ENCODE data around the gene TMEM107.

TMEM107 gene

GRCh38 chr17:8151120-8151640 is 25.0 kb downstream of the TMEM107 start:
- DNase-seq (ENCODE audit: insufficient read length, low spot score), result peak; percentile 82
- TF ChIP-seq POLR2A (IDR thresholded peaks at IDR 0.05; ENCODE audit: low read depth, low read length), result peak; percentile 28; the same call in 1 of the 2 replicates
- no peak for TF ChIP-seq POU2F2 (IDR thresholded peaks at IDR 0.05; ENCODE audit: low read depth, low read length)
- peak; percentile 17 for TF ChIP-seq POLR2AphosphoS5 (IDR thresholded peaks at IDR 0.05; ENCODE audit: low read depth, low read length)
- no peak for TF ChIP-seq PAX5 (IDR thresholded peaks at IDR 0.05; ENCODE audit: insufficient read depth, low read length, severe bottlenecking)
- peak; percentile 29; the same call in 1 of the 2 replicates for TF ChIP-seq SPI1 (IDR thresholded peaks at IDR 0.05; ENCODE audit: low read depth, low read length)
- peak; percentile 95 for FAIRE-seq

GRCh38 chr17:8150194-8151119 is 25.7 kb downstream of the TMEM107 start:
- TF ChIP-seq TAF1 (IDR thresholded peaks at IDR 0.05; ENCODE audit: low read depth, low read length) (no peak), SPI1 (IDR thresholded peaks at IDR 0.05; ENCODE audit: low read depth, low read length) (no peak), POU2F2 (IDR thresholded peaks at IDR 0.05; ENCODE audit: low read depth, low read length) (peak; percentile 47; the same call in 1 of the 2 replicates)
- FAIRE-seq (no peak), DNase-seq (ENCODE audit: insufficient read length, low spot score) (no peak)

- TF ChIP-seq SPI1 (IDR thresholded peaks at IDR 0.05; ENCODE audit: low read depth, low read length) (no peak), TAF1 (IDR thresholded peaks at IDR 0.05; ENCODE audit: low read depth, low read length) (no peak), POLR2A (IDR thresholded peaks at IDR 0.05; ENCODE audit: low read depth, low read length) (no peak), PAX5 (IDR thresholded peaks at IDR 0.05; ENCODE audit: insufficient read depth, low read length, severe bottlenecking) (no peak), POU2F2 (IDR thresholded peaks at IDR 0.05; ENCODE audit: low read depth, low read length) (no peak), POLR2AphosphoS5 (IDR thresholded peaks at IDR 0.05; ENCODE audit: low read depth, low read length) (no peak)
- no peak for FAIRE-seq
Observed at GRCh38 chr17:8149419-8150193, 26.6 kb downstream of the TMEM107 start.

DNA sequence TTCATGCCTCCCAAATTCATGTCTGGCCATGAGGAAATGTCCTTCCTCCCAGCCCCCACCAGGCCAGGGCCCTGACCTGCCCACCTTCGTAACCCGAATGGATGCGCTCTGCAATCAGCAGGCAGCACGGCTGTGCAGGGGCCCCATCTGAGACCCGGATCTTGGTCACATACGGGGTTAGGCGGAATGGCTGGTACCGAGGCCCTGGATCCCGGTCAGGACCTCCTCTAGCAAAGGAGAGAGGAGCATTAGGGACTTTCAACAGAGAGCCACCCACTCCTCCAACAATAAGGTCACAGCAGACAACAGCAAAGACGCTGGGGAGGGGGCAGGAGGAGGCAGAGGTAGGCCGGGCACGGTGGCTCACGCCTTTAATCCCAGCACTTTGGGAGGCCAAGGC is 27.6 kb downstream of the TMEM107 start:
- DNase-seq (ENCODE audit: insufficient read length, low spot score) (no peak), FAIRE-seq (no peak)
- TF ChIP-seq POU2F2 (IDR thresholded peaks at IDR 0.05; ENCODE audit: low read depth, low read length) (no peak), POLR2AphosphoS5 (IDR thresholded peaks at IDR 0.05; ENCODE audit: low read depth, low read length) (no peak), SPI1 (IDR thresholded peaks at IDR 0.05; ENCODE audit: low read depth, low read length) (no peak)

More at GRCh38 chr17:8149419-8150193, 26.6 kb downstream of the TMEM107 start:
- no peak for DNase-seq (ENCODE audit: insufficient read length, low spot score)

GRCh38 chr17:8147805-8148404 is 28.3 kb downstream of the TMEM107 start:
- FAIRE-seq (no peak), DNase-seq (ENCODE audit: insufficient read length, low spot score) (no peak)
- TF ChIP-seq POLR2A (IDR thresholded peaks at IDR 0.05; ENCODE audit: low read depth, low read length), result no peak
- no peak for TF ChIP-seq POLR2AphosphoS5 (IDR thresholded peaks at IDR 0.05; ENCODE audit: low read depth, low read length)
- TF ChIP-seq POU2F2 (IDR thresholded peaks at IDR 0.05; ENCODE audit: low read depth, low read length), result no peak
- no peak for TF ChIP-seq SPI1 (IDR thresholded peaks at IDR 0.05; ENCODE audit: low read depth, low read length)
- no peak for TF ChIP-seq PAX5 (IDR thresholded peaks at IDR 0.05; ENCODE audit: insufficient read depth, low read length, severe bottlenecking)
- no peak for TF ChIP-seq TAF1 (IDR thresholded peaks at IDR 0.05; ENCODE audit: low read depth, low read length)

GRCh38 chr17:8147141-8147804 is 28.9 kb downstream of the TMEM107 start:
- TF ChIP-seq SPI1 (IDR thresholded peaks at IDR 0.05; ENCODE audit: low read depth, low read length), result no peak
- no peak for TF ChIP-seq POLR2AphosphoS5 (IDR thresholded peaks at IDR 0.05; ENCODE audit: low read depth, low read length)
- no peak for DNase-seq (ENCODE audit: insufficient read length, low spot score)
- no peak for FAIRE-seq

GRCh38 chr17:8146381-8147140 is 29.6 kb downstream of the TMEM107 start:
- DNase-seq (ENCODE audit: insufficient read length, low spot score) (no peak), FAIRE-seq (no peak)
- no peak for TF ChIP-seq SPI1 (IDR thresholded peaks at IDR 0.05; ENCODE audit: low read depth, low read length)

DNA sequence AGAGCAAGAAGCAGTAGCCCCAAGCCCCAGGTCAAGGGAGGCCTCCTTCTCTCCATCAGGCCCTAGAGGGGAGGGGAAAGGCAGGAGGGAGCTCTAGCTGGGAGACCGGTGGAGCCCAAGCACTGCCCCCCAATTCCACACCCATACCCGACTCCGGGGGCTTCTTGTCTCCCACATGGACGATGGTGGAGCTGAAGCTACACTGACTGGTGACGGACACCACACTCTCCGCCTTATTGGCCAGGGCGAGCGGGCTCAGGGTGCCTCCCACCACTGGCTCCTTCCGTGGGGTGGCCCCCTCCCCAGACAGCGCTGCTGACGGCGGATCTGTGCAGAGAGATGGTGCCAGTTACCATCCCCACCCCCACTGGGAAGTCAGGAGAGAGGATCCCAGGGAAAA is 30.4 kb downstream of the TMEM107 start:
- TF ChIP-seq POLR2AphosphoS5 (IDR thresholded peaks at IDR 0.05; ENCODE audit: low read depth, low read length) (no peak), POU2F2 (IDR thresholded peaks at IDR 0.05; ENCODE audit: low read depth, low read length) (no peak), SPI1 (IDR thresholded peaks at IDR 0.05; ENCODE audit: low read depth, low read length) (no peak), TAF1 (IDR thresholded peaks at IDR 0.05; ENCODE audit: low read depth, low read length) (no peak), PAX5 (IDR thresholded peaks at IDR 0.05; ENCODE audit: insufficient read depth, low read length, severe bottlenecking) (no peak), POLR2A (IDR thresholded peaks at IDR 0.05; ENCODE audit: low read depth, low read length) (no peak; the same call in 1 of the 2 replicates)
- FAIRE-seq (no peak), DNase-seq (ENCODE audit: insufficient read length, low spot score) (no peak)
